ENCODE measurements around the gene CDH11. TPM values are rescaled to one million over a fixed set of nuclear protein-coding genes. Genes with fewer than 3 reads are reported as not detected.

CDH11 gene
- total RNA-seq, 1 experiment from 2014 or later: 5.4 TPM

GRCh38 chr16:65044873-65045272 lies 77.0 kb downstream of the CDH11 start:
- H3K4me1 ChIP-seq (ENCODE audit: insufficient read depth, low read length): no peaks in the 10 kb centered on the region
- Mint-ChIP-seq H3K27ac (no peak overlapping the region; a peak in 1 of 7 replicates), H3K27me3 (ENCODE audit: low read depth) (no peaks in the 10 kb centered on the region; the same call in 1 of the 2 replicates), H3K4me3 (no peak overlapping the region), H3K9me3 (peaks cover 0 to under 1% of the 10 kb centered on the region in 2 experiments; a peak in 2 of 5 replicates), H3K4me1 (peaks cover 2 to 9% of the 10 kb centered on the region in 2 experiments; a peak in 2 of 4 replicates), H3K36me3 (ENCODE audit: insufficient read depth in 1 of 3, low read depth in 3 of 3) (peaks cover 0 to 2% (median 0%) of the 10 kb centered on the region in 3 experiments; a peak in 5 of 7 replicates)
- no peak overlapping the region for H3K4me2 ChIP-seq (ENCODE audit: insufficient read depth, insufficient read length, low read length)
- H4K91ac ChIP-seq (ENCODE audit: insufficient read length, low read depth, low read length): no peak overlapping the region
- TF ChIP-seq CTCF (conservative IDR thresholded peaks at IDR 0.05): no peak
- H2BK15ac ChIP-seq (ENCODE audit: low read depth, low read length): no peak overlapping the region
- H3K56ac ChIP-seq (ENCODE audit: insufficient read length, low read depth, low read length): no peak overlapping the region
- no peak overlapping the region for H3K27ac ChIP-seq (ENCODE audit: insufficient read length, low read depth, low read length)
- 0 out of 2 replicates have a peak overlapping the region, but pooled peaks have one; percentile 13 for H3K14ac ChIP-seq (ENCODE audit: insufficient read depth, low read length)
- H4K5ac ChIP-seq (ENCODE audit: insufficient read length, low read depth, low read length): no peak overlapping the region
- DNase-seq: no peak
- H4K20me1 ChIP-seq (ENCODE audit: control insufficient read depth, insufficient read depth, insufficient read length): no peaks in the 10 kb centered on the region
- no peak overlapping the region for H3K18ac ChIP-seq (ENCODE audit: insufficient read length, low read depth, low read length)
- H4K8ac ChIP-seq (replicated peaks; ENCODE audit: insufficient read length, low read depth, low read length): no peak overlapping the region
- no peak overlapping the region for H2AK5ac ChIP-seq (ENCODE audit: insufficient read length, low read length)
- H2BK120ac ChIP-seq (ENCODE audit: low read depth, low read length, poor library complexity, severe bottlenecking): no peak overlapping the region
- H3K79me1 ChIP-seq (ENCODE audit: insufficient read depth, low read depth, low read length, poor library complexity, severe bottlenecking): no peaks in the 10 kb centered on the region
- no peak overlapping the region for H3K4ac ChIP-seq (ENCODE audit: low read depth, low read length)
- H3K23me2 ChIP-seq (ENCODE audit: insufficient read length, low read depth, low read length, poor library complexity, severe bottlenecking): no peaks in the 10 kb centered on the region
- no peak overlapping the region for H3K9ac ChIP-seq (ENCODE audit: extremely low read depth, insufficient read length, low read length)
- H2BK5ac ChIP-seq (ENCODE audit: insufficient read length, low read length): no peak overlapping the region
- no peak overlapping the region for H3K23ac ChIP-seq (ENCODE audit: insufficient read length, low read depth, low read length)
- H3K9me3 ChIP-seq (ENCODE audit: control insufficient read depth, low read depth, low read length): no peaks in the 10 kb centered on the region
- WGBS (ENCODE audit: extremely low coverage, insufficient read length, low lambda C conversion rate): no CpG with 5 or more reads among the region's 5 CpGs
- H2AFZ ChIP-seq (ENCODE audit: low read length): no peak overlapping the region
- H3K79me2 ChIP-seq (ENCODE audit: insufficient read depth, low read length): no peaks in the 10 kb centered on the region
- H3K27me3 ChIP-seq (ENCODE audit: insufficient read depth, low read length): no peaks in the 10 kb centered on the region
- no peak overlapping the region for H2BK20ac ChIP-seq (ENCODE audit: low read depth, low read length, poor library complexity, severe bottlenecking)
- H2BK12ac ChIP-seq (ENCODE audit: insufficient read length, low read depth, low read length): no peak overlapping the region
- no peak overlapping the region for H3T11ph ChIP-seq (ENCODE audit: low read length)
